GM19239 (cell line): ENCODE measurements around the gene PAIP2.
"Not testable (repeated sequence)": the region's sequence is repeated elsewhere in the genome, so short reads cannot be mapped to it uniquely, and the experiment has no call there.

Experiments used
- DNase-seq: peaks from one replicate; pipeline ENCODE4 v3.0.0; 2011; ENCODE audit warnings: low spot score; ENCODE audit not compliant: insufficient read length
- FAIRE-seq: peaks from 2 replicates; lab custom pipeline; 2011; peaks lifted over from hg19 to GRCh38; lab: Jason Lieb, UNC

PAIP2 gene

DNA sequence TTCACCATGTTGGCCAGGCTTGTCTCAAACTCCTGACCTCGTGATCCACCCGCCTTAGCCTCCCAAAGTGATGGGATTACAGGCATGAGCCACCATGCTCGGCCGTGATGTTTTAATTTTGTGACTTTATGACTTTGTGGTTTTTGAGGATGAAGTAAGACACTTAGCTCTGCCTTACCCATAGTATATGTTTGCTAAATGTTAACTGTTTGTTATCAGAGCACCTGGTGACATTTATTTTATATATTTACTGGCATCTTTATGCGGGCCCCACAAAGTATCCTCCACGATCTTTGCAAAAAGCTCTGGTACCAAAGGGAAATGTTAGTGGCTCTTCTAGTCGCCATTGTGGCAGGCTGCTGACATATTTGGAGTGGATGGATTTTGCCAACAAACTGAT lies 34.7 kb downstream of the PAIP2 start:
- DNase-seq: no peak
- no peak for FAIRE-seq

DNA sequence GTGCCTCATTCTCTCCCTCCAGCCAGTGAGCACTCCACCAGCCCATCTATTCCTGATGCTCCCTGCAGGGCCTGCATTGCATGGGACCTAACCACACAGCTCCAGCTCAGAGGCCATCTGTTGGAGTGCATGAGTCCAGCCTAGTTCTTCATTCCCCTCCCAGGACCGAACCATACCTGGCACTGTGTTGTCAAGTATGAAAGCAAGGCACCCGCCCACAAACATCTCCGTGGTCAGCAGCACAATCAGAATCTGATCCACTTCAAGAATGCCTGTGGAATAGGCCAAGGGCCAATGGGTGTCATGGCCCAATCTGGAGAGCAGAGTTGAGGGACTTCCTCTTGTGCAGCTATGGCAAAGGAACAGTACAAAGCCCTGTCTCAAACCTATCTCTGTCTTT lies 35.6 kb downstream of the PAIP2 start:
- no peak for DNase-seq
- no peak for FAIRE-seq

DNA sequence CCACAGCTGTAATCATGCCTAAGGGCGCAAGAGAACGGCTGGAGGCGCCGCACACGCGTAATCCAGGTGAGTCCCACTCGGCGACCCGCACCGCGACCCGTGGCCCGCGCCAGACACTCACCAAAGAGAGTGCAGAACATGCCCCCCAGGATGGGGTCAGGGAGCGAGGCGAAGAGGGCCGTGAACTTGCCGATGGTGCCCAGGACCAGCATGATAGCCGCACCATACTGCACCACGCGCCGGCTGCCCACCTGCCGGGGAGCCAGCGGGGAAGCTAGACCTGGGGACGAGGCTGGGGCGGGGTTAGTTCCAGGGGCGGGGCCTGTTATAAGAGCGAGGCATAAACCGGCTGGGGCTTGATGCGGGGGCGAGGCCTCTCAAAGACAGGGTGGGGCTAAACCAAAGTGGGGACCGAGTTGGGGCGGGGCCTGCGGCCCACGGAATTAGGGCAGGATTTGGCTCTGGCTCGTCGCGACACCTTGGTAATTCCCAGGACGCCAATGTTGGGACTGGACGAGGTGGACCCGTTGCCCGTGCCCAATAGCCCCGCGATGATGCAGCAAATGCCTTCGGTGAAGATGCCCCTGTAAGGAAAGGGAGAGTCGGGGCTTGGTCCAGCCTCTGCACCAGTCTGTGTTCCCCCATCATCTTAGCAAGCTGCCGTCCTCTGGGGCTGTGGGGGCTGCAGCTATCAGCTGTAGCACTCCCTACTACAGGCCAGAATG lies 36.6 kb downstream of the PAIP2 start:
- DNase-seq (no peak), FAIRE-seq (no peak)

DNA sequence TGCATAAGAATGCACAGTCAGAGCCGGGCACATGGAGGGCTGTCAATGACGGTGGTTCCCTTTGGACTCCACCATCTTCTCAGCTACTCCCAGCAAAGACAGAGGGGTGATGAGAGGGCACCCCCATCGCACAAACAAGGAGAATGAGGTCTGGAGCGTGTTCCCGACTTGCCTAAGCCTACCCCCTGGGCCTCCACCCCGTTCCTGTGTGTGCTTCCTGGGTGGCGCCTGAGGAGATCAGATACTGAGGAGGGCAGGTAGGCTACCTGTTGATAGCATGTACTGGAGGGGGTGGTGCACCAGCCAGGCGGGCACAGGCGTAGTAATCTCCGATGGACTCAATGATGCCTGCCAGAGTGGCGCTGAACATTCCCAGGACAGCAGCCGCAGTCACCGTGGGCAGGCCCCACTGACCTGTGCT lies 37.3 kb downstream of the PAIP2 start:
- no peak for FAIRE-seq
- DNase-seq: no peak

DNA sequence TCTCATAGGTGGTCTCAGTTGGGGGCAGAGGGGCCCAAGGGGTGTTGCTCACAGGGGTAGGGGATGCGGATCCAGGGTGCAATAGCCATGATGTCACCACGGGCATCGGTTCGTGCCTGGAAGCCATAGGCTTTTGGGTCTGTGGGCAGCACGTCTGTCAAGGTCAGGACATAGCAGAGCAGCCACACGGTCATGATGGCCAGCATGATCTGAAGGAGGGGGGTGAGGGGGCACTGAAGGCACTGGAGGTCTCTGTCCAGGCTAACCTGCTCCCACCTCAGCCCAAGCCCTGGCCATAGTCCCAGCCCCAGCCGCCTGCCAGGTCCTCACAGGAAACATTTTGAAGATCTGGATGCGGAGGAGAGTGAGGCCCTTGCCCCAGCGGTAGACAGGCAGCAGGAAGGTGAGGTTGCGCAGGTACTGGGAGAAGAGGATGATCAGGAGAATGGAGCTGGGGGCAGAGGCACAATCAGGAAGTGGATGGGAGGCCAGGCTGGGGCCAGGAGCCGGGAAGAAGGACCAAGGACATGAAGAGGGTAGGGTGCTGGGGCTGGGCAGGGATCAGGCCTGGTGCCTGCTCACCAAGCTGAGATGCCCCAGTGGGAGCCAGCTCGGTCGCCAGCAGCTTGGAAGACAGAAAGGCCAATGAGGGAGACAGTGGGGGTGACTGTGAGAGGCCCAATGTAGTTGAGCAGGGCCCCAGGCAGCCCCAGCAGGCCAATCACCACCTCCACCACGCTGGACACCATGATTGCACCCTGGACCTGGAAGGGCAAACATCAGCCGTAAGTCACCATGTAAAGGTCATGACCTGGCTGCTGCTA lies 38.2 kb downstream of the PAIP2 start:
- DNase-seq: no peak
- no peak for FAIRE-seq

DNA sequence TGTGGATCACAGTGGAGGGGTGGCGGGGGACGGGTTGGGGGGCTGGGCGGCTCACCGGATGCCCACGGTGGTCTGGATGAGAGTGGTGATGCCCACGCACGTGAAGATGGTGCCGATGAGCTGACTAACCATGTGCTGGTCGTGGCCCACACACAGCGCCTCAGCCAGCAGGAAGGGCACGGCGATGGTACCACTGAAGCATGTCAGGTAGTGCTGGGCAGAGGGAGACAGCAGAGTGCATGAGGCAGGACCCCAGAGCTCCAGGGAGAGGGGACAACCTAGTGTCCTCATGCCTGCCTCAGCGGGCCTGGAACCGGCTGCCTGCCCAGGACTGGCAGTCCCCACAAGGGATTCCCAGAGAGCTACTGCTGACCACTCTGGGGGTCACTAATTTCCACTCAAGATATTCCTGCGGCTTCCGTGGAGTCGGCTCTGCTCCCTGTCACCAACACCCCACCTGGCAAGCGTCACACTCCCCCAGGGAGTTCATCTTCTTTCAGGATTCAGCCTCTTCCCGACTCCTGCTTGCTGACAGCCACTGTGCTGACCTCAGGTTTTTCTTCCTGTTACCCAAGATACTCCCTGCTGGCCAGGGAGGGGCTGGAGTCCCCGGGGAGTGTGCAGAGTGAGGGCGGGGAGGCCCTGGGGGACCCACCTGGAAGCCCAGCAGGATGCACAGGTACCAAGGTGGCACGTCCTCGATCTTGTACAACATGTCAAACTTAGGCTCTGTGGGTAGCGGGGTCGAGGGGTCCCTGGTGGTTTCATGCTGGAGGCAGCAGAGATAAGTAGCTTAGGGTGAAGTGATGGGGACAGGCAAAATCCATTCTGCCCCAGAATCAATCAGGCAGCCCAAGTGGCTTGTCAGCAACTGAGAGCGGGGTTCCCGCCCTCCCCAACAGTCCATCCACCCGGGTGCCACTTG lies 40.4 kb downstream of the PAIP2 start:
- DNase-seq (no peak), FAIRE-seq (no peak)

DNA sequence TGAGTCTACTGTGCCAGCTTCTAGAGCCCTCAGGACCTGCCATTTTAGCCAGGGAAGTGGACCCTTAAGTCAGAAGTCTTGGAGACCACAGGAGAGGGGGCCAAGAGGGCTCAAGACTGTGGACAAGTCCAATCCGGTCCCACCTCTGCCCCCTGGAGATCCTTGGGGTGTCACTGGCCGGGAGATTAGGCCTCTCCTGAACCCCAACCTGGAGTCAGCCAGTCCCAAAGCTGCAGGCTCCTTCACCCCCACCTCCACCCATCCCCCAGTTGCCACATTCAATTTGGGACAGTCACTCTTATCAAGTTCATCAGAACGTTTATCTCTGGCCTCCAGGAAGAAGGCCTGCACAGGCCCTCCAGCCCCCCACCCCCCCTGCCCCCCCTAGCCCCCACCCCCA lies 41.2 kb downstream of the PAIP2 start:
- no peak for DNase-seq
- FAIRE-seq: no peak

DNA sequence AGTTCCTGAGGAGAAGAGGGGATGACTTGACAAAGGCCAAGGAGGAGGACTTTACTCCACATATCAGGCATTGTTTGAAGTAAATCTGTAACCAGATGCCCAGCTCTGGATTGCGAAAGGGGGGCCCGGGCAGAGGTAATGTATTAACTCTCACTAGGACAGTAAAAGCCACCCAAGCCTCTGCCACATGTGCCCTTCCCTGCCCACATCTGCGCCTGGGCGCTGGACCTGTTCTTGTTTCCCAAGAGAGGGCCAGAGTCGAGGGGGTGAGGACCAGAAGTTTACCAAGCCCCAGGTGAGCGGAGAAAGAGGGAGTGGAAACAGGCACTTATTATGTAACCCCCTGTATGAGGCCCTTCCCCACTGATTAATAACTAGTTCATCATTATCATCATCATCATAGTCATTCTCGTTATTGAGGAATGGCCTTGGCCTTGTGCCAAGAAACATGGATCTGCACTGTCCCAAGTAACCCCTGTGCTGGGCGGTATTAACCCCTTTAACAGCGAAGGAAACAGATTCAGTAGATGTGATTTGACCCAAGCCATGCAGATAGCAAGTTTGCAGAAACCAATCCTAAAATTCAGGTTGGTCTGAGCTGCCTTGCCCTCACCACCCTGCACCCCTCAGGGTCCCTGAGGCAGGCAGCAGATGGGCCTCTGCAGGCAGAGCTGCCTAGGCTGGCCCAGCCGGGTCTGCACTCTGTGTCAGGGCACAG lies 41.8 kb downstream of the PAIP2 start, which contains the start of gene SLC23A1:
SLC23A1 (minus strand) TSS at position 23 of the 718 bp plus-strand sequence. CDS start 44 bp downstream, outside the sequence.
- DNase-seq (no peak), FAIRE-seq (no peak)

DNA sequence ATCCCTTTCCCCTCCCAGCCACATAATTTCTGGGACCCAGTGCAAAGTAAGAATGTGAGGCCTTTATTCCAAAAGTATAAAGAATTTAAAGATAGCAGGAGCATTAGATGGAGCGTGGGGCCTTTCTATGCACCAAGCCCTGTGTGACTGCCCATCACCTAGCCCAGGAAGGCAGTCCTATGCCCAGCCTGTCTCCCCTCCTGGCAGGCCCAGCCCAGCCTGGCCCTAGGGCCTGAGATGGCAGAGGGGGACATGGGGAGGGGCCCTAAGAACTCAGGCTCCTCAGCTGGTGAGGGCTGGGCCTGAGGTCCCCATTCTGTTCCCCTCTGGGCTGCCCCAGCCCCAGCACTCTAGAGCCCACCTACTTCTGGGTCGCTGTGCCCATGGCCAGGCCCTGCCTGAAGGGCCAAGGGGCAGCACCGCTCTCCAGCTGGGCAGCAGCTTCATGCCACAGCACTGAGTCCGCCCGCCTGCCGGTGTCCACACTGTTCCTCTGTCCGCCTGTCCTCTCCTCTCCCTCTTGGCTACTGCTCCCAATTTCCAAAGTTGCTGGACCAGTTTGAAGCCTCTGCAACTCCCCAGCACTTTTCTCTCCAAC lies 42.4 kb downstream of the PAIP2 start:
- FAIRE-seq: no peak
- DNase-seq: no peak

DNA sequence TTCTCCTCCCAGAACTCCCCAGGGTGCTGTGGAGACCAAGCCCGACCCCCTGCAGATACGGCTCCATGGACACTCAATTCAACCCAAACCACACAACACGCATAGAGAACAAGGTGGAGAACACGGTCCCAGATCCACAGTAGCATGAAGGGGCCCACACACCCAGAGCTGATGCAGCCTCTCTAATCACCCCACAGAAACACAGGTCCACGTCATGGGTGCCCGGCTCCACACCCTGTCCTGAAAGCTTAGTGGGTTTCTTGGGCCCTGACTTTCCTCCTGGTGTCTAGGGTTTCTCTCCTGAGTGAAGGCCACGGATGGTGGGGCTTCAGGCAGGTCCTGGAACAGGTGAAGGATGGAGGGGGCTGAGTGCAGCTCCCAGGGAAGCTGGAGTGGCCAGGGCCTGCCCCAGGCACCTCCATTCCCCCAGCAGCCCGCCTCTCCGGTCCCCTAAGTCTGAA lies 43.0 kb downstream of the PAIP2 start:
- FAIRE-seq: peak; percentile 94
- DNase-seq: no peak

DNA sequence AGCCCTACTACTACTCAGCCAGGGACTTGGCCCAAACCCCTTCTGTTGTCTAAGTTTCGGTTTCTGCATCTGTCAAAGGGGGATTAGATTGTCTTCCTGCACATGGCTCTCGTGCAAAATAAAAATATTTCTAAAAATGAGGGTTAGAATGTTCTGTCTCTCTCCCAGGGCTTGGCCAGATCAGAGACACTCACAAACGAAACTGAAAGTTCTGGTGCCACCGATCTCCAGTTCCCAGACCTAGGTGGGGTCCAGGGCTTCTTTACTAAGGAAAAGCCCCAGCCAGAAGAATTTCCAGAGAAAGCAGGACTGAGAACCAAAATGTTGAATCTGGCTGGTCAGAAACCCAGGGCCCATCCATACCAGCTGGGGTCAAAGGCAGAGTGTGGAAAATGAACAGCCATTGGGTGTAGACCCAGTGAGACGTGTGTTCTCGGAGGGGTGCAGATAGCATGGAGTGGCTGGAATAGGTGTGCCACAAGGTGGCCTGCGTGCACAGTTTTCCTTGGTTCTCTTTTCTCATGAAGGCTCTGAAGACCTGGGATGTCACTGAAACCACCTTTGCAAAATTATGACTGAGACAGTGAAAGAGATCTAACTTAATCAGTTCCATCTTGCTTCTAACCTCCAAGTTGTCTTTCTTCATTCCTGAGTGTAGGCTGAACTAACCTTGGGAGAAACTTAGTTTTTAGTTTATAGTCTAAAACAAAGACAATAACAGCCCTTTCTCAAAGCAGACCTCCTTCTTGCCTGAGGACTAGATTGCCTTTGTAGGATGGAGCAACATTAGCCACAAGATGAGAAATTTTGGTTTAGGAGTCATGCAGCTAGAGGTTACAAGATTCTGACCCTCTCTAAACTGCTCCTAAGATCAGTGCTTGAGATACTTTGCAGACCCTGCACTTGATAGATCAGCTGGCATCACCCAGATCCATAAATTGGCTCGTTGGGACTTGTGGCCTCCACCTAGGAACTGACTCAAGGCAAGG lies 43.7 kb downstream of the PAIP2 start:
- FAIRE-seq: peak; percentile 47
- DNase-seq: no peak

DNA sequence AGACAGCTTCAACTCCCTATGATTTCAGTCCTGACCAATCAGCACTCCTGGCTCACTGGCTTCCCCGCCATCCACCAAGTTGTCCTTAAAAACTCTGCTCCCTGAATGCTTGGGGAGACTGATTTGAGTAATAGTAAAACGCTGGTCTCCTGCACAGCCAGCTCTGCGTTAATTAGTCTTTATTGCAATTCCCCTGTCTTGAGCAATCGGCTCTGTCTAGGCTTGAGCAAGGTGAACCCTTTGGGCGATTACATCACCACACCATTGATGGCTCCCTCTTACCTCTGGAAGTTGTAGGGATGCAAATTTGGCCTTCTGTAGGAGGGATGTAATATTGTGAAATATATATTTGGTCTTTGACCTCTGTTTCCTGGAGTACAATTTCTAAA lies 44.4 kb downstream of the PAIP2 start:
- FAIRE-seq (no peak), DNase-seq (no peak)

DNA sequence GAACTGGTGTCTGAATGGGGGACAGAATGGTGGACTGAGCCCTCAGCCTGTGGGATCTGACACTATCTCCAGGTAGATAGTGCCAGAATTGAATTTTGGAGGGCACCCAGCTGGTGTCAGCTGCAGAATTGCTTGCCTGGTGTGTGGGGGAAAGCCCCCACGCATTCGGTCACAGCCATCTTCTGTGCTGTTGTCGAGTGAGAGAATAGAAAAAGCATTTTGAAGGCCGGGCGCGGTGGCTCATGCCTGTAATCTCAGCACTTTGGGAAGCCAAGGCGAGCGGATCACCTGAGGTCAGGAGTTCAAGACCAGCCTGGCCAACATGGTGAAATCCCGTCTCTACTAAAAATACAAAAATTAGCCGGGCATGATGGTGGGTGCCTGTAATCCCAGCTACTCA lies 45.3 kb downstream of the PAIP2 start:
- DNase-seq, FAIRE-seq: not testable (repeated sequence)

DNA sequence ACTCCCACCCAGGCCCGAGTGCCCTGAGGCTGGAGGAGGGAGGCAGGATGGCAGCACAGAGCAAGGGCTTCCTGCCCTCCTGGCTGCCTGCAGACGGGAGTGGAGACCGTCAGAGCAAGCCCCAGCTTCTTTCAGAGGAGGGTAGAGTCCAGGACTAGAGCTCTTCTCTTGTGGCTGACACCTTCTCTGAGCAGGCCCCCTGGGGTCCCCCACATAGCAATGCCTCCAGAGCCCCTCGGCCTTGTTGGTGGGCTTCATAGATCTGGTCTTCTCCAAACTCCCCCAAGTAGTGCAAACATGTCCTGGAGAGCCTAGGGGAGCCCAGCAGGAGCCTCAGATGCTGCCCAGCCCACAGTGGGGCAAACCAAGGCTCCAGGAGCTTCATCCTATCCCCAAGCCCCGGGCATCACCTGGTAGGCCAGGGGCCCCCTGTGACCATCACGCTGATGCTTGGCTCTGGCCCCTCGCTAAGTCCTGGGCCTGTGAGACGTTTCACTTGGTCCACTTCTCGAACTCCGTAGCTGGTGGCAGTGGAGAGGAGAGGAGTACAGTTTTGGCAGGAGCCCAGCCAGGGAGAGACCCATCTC lies 46.0 kb downstream of the PAIP2 start:
- FAIRE-seq (peak; percentile 54), DNase-seq (no peak)

DNA sequence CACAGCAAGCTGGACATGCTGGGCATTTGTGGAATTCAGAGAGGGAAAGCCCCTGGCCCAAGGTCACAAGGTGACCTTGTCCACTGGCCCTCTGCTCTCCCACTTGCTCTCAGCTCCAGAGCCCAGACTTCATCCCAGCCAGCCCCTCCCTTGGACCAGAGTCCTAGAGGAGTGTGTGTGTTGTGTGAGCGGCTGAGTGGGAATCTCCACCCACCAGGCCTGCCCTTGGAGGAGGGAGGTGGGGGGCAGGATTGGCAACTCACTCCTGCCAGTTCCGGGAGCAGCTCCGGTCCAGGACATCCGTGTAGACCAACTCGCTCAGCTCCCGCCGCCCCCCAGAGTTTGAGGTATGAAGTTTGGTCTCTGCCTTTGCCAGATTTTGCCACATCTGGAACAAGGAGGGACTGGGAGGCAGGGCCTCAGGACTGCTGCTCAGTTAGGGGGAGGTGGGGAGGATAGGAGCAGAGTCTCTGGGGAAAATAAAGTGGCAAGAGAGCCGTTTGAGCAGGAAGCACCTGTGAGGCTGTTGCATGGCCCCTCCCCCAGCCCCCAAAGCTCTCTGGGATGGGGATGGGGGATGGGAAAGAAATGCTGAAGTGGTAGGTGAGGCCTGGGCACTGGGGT lies 46.7 kb downstream of the PAIP2 start:
- FAIRE-seq: peak; percentile 76
- no peak for DNase-seq

DNA sequence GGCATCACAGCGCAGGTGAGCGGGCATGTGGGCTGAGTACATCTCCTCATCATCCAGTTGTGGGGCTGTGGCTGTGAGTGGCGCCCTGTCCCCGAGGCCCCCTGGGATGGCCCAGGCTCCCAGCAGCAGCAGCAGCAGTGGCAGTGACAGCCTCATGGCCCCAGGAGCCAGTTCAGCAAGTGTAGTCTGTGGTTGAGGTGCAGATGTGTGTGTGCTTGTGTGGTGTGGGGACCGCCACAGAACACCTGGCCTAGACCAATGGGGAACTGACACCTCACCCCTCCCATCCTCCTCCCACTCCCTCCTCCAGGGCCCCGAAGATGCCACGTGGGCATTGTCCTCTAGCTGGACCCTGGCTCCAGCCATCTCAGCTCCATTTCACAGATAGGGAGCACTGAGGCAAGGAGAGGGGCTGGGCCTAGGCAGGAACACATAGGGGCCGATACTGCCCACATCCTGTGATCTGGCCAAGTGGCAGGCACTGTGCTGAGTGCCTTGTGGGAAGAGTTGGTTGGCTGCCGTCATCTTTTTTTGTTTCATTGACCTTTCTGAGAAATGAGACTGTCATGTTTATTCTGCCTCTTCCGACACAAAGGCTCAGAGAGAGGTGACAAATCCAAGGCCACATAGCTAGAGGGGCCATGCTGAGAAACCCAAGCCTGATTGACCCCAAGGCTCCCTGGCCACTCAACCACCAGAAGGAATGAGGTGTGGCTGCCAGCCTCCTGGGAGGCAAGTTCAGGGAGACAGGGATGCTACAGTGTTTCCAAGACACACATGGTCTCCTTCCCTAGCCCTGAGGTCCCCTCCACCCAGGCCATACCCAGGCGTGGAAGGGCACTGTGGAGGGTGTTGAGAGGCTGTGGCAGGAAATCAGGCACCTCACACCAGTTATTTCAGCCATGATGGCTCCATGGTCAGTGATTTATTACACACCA lies 48.3 kb downstream of the PAIP2 start, which contains the start of gene MZB1:
MZB1 (minus strand) TSS at position 213 of the 938 bp plus-strand sequence; CDS start at position 156, 57 bp downstream.
- peak; percentile 98 for FAIRE-seq
- peak; percentile 75 for DNase-seq
